WTC11 (cell line): Measurements from ENCODE around the gene SNX9. TPM values are rescaled to one million over a fixed set of nuclear protein-coding genes. Genes with fewer than 3 reads are reported as not detected.

Source experiments
- ATAC-seq: fragments of 200-7000 bp; cut with Tn5 transposase; 2 replicates; pipeline ENCODE4 v1.10.0; 2021; ENCODE audit warnings: mild to moderate bottlenecking, moderate library complexity
- CTCF ChIA-PET: fragments of 300-600 bp; sonication (Branson Sonifier 250); formaldehyde crosslinking; loops from one replicate; lab custom pipeline; 2021; ENCODE audit warnings: antibody characterized with exemption; lab: Charles Lee
- POLR2A ChIA-PET: fragments of 350-600 bp; sonication (Branson Sonifier 250); formaldehyde crosslinking; loops from one replicate; lab custom pipeline; 2021; ENCODE audit warnings: antibody characterized with exemption; lab: Charles Lee
- DNase-seq: peaks from one replicate; pipeline ENCODE4 v3.0.0; 2021; ENCODE audit warnings: low spot score
- H3K27ac Mint-ChIP-seq: 2 replicates; pipeline ENCODE4 v1.8.0; 2021; ENCODE audit warnings: mixed read lengths
- H3K27me3 Mint-ChIP-seq: 2 replicates; pipeline ENCODE4 v1.8.0; 2021; ENCODE audit warnings: low read depth, mild to moderate bottlenecking, moderate library complexity, mixed read lengths
- H3K36me3 Mint-ChIP-seq: 2 replicates; pipeline ENCODE4 v1.8.0; 2021; ENCODE audit warnings: mixed read lengths
- H3K4me1 Mint-ChIP-seq: 2 replicates; pipeline ENCODE4 v1.8.0; 2022; ENCODE audit warnings: mixed read lengths
- H3K4me3 Mint-ChIP-seq: 2 replicates; pipeline ENCODE4 v1.8.0; 2021; ENCODE audit warnings: mild to moderate bottlenecking, moderate library complexity, mixed read lengths
- H3K9me3 Mint-ChIP-seq: 2 replicates; pipeline ENCODE4 v1.8.0; 2021; ENCODE audit warnings: mixed read lengths
- ATF1 ChIP-seq: sonication (generic); formaldehyde crosslinking; IDR thresholded peaks from 2 replicates; pipeline ENCODE4 v1.8.1; 2023; ENCODE audit warnings: mild to moderate bottlenecking, moderate library complexity, missing genetic modification reagents
- CREM ChIP-seq: sonication (generic); formaldehyde crosslinking; IDR thresholded peaks from 2 replicates; pipeline ENCODE4 v1.8.1; 2022; ENCODE audit warnings: mild to moderate bottlenecking, missing genetic modification reagents, moderate library complexity
- ESRRA ChIP-seq: sonication (generic); formaldehyde crosslinking; IDR thresholded peaks from 2 replicates; pipeline ENCODE4 v1.8.1; 2022; ENCODE audit warnings: mild to moderate bottlenecking, missing genetic modification reagents, borderline replicate concordance
- ETV6 ChIP-seq: sonication (generic); formaldehyde crosslinking; IDR thresholded peaks from 2 replicates; pipeline ENCODE4 v1.8.1; 2022; ENCODE audit warnings: mild to moderate bottlenecking, missing genetic modification reagents
- FOXP1 ChIP-seq: sonication (generic); formaldehyde crosslinking; IDR thresholded peaks from 2 replicates; pipeline ENCODE4 v1.8.0; 2022; ENCODE audit warnings: missing genetic modification reagents, mild to moderate bottlenecking, moderate library complexity, borderline replicate concordance
- GTF2I ChIP-seq: fragments of 250-450 bp; sonication (Bioruptor Pico); conservative IDR thresholded peaks from 2 replicates; pipeline ENCODE4 v1.4.0; 2021; ENCODE audit warnings: mild to moderate bottlenecking
- MXD4 ChIP-seq: fragments of 250-450 bp; sonication (Bioruptor Pico); IDR thresholded peaks from 2 replicates; pipeline ENCODE4 v1.8.0; 2021; ENCODE audit warnings: mild to moderate bottlenecking, moderate library complexity, borderline replicate concordance
- MYBL2 ChIP-seq: sonication (generic); formaldehyde crosslinking; IDR thresholded peaks from 2 replicates; pipeline ENCODE4 v1.8.1; 2023; ENCODE audit warnings: mild to moderate bottlenecking, moderate library complexity, missing genetic modification reagents
- NR1H2 ChIP-seq: sonication (generic); formaldehyde crosslinking; IDR thresholded peaks from 2 replicates; pipeline ENCODE4 v1.9.0; 2021; ENCODE audit warnings: mild to moderate bottlenecking, moderate library complexity, missing genetic modification reagents
- PRRX2 ChIP-seq: fragments of 250-450 bp; sonication (Bioruptor Pico); IDR thresholded peaks from 2 replicates; pipeline ENCODE4 v1.8.0; 2021; ENCODE audit warnings: mild to moderate bottlenecking
- TEAD4 ChIP-seq: sonication (generic); formaldehyde crosslinking; IDR thresholded peaks from 2 replicates; pipeline ENCODE4 v1.8.0; 2022; ENCODE audit warnings: mild to moderate bottlenecking, missing genetic modification reagents
- ZNF219 ChIP-seq: sonication (generic); formaldehyde crosslinking; IDR thresholded peaks from 2 replicates; pipeline ENCODE4 v1.8.0; 2023; ENCODE audit warnings: missing genetic modification reagents, mild to moderate bottlenecking, borderline replicate concordance
- ZNF232 ChIP-seq: sonication (generic); formaldehyde crosslinking; IDR thresholded peaks from 2 replicates; pipeline ENCODE4 v1.8.0; 2022; ENCODE audit warnings: mild to moderate bottlenecking, missing genetic modification reagents
- ZNF317 ChIP-seq: sonication (generic); formaldehyde crosslinking; IDR thresholded peaks from 2 replicates; pipeline ENCODE4 v1.8.1; 2023; ENCODE audit warnings: low read depth, mild to moderate bottlenecking, moderate library complexity, missing genetic modification reagents, borderline replicate concordance
- total RNA-seq: library from RNA; stranded (reverse); gene quantifications from 3 replicates; pipeline ENCODE4 v1.2.3, GENCODE V29; 2021
- TF ChIP-seq, protein P1 (sequence below): sonication (generic); formaldehyde crosslinking; IDR thresholded peaks from 2 replicates; pipeline ENCODE4 v1.8.0; 2023; ENCODE audit warnings: missing genetic modification reagents, mild to moderate bottlenecking, borderline replicate concordance
- TF ChIP-seq, protein P2 (sequence below): sonication (generic); formaldehyde crosslinking; IDR thresholded peaks from 2 replicates; pipeline ENCODE4 v1.8.1; 2023; ENCODE audit warnings: mild to moderate bottlenecking, missing genetic modification reagents
- TF ChIP-seq, protein P3 (sequence below): sonication (generic); formaldehyde crosslinking; IDR thresholded peaks from 2 replicates; pipeline ENCODE4 v1.8.0; 2022; ENCODE audit warnings: mild to moderate bottlenecking, missing genetic modification reagents
- TF ChIP-seq, protein P4 (sequence below): fragments of 250-450 bp; sonication (Bioruptor Pico); IDR thresholded peaks from 2 replicates; pipeline ENCODE4 v1.9.0; 2021; ENCODE audit warnings: mild to moderate bottlenecking
- TF ChIP-seq, protein P5 (sequence below): sonication (generic); formaldehyde crosslinking; IDR thresholded peaks from 2 replicates; pipeline ENCODE4 v1.8.1; 2023; ENCODE audit warnings: mild to moderate bottlenecking, missing genetic modification reagents, moderate library complexity
- TF ChIP-seq, protein P6 (sequence below): sonication (generic); formaldehyde crosslinking; IDR thresholded peaks from 2 replicates; pipeline ENCODE4 v1.8.0; 2023; ENCODE audit warnings: missing genetic modification reagents

Gene SNX9
- total RNA-seq, 1 experiment from 2014 or later = 35.0 TPM

DNA sequence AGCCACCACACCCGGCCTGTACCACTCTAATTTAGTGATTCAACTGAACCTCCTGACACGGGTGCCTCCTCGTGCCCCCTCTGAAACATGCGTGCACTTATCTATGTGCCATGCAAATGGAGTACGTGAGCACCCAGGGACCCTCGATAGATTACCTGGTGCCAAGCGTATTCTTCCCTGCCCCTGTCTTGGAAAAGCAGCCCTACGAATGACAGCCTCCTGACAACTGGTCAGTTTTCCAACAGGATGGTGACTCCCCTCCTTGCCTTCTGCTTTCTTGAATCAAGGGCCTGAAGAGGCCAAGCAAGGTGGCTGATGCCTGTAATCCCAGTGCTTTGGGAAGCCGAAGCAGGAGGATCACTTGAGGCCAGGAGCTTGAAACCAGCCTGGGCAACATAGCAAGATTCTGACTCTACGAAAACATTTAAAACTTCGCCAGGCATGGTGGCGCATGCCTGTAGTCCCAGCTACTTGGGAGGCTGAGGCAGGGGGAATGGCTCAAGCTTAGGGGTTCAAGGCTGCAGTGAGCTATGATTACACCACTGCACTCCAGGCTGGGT is 133.2 kb downstream of the SNX9 start (continued):
- TF ChIP-seq, protein P1, sequence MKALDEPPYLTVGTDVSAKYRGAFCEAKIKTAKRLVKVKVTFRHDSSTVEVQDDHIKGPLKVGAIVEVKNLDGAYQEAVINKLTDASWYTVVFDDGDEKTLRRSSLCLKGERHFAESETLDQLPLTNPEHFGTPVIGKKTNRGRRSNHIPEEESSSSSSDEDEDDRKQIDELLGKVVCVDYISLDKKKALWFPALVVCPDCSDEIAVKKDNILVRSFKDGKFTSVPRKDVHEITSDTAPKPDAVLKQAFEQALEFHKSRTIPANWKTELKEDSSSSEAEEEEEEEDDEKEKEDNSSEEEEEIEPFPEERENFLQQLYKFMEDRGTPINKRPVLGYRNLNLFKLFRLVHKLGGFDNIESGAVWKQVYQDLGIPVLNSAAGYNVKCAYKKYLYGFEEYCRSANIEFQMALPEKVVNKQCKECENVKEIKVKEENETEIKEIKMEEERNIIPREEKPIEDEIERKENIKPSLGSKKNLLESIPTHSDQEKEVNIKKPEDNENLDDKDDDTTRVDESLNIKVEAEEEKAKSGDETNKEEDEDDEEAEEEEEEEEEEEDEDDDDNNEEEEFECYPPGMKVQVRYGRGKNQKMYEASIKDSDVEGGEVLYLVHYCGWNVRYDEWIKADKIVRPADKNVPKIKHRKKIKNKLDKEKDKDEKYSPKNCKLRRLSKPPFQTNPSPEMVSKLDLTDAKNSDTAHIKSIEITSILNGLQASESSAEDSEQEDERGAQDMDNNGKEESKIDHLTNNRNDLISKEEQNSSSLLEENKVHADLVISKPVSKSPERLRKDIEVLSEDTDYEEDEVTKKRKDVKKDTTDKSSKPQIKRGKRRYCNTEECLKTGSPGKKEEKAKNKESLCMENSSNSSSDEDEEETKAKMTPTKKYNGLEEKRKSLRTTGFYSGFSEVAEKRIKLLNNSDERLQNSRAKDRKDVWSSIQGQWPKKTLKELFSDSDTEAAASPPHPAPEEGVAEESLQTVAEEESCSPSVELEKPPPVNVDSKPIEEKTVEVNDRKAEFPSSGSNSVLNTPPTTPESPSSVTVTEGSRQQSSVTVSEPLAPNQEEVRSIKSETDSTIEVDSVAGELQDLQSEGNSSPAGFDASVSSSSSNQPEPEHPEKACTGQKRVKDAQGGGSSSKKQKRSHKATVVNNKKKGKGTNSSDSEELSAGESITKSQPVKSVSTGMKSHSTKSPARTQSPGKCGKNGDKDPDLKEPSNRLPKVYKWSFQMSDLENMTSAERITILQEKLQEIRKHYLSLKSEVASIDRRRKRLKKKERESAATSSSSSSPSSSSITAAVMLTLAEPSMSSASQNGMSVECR = no peak
- TF ChIP-seq TEAD4 (CRISPR knock-in tag) = no peak
- TF ChIP-seq MYBL2 (CRISPR knock-in tag) = no peak
- TF ChIP-seq MXD4 (CRISPR knock-in tag) = no peak
- TF ChIP-seq GTF2I = no peak
- TF ChIP-seq, protein P2, sequence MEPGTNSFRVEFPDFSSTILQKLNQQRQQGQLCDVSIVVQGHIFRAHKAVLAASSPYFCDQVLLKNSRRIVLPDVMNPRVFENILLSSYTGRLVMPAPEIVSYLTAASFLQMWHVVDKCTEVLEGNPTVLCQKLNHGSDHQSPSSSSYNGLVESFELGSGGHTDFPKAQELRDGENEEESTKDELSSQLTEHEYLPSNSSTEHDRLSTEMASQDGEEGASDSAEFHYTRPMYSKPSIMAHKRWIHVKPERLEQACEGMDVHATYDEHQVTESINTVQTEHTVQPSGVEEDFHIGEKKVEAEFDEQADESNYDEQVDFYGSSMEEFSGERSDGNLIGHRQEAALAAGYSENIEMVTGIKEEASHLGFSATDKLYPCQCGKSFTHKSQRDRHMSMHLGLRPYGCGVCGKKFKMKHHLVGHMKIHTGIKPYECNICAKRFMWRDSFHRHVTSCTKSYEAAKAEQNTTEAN = no peak
- TF ChIP-seq, protein P3, sequence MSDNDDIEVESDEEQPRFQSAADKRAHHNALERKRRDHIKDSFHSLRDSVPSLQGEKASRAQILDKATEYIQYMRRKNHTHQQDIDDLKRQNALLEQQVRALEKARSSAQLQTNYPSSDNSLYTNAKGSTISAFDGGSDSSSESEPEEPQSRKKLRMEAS = no peak
- no peak for TF ChIP-seq ZNF317 (CRISPR knock-in tag)
- no peak for TF ChIP-seq PRRX2 (CRISPR knock-in tag)
- no peak for TF ChIP-seq CREM (CRISPR knock-in tag)

DNA sequence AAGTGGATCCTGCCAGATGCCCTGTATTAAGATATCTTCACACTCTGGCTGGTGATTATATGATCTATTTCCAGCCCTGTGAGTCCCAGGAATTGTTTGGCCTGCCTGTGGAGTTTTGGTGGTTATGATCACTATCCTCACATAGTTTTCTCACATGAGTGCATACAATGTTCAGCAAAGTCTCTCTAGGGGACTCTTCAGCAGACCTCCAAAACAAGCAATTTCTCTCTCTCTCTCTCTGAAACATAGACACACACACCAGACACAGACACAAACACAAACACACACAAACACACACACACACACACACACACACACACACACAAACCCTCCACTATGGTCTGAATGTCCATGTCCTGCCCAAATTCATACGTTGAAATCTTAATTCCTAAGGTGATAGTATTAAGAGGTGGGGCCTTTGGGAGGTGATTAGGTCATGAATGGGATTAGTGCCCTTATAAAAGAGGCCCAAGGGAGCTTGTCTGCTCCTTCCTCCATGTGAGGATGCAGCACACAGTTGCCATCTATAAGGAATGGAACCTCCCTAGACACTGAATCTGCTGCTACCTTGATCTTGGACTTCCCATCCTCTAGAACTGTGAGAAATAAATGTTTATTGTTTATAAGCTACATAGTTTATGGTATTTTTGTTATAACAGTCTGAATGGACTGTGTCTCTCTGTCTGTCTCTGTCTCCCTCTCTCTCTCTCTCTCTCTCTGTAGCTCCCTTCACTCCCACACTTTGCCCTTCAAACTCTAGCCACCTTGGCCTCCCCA is 136.6 kb downstream of the SNX9 start:
- peaks cover 2% of the 10 kb centered on the region; the same call in 1 of the 2 replicates for H3K27me3 Mint-ChIP-seq
- H3K4me1 Mint-ChIP-seq = peaks cover 24% of the 10 kb centered on the region
- ATAC-seq = no peak
- CTCF ChIA-PET = no interaction called here
- peaks cover 27% of the 10 kb centered on the region for H3K9me3 Mint-ChIP-seq
- TF ChIP-seq, protein P4, sequence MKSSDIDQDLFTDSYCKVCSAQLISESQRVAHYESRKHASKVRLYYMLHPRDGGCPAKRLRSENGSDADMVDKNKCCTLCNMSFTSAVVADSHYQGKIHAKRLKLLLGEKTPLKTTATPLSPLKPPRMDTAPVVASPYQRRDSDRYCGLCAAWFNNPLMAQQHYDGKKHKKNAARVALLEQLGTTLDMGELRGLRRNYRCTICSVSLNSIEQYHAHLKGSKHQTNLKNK (CRISPR knock-in tag) = no peak
- no peak for TF ChIP-seq ZNF219
- TF ChIP-seq, protein P5, sequence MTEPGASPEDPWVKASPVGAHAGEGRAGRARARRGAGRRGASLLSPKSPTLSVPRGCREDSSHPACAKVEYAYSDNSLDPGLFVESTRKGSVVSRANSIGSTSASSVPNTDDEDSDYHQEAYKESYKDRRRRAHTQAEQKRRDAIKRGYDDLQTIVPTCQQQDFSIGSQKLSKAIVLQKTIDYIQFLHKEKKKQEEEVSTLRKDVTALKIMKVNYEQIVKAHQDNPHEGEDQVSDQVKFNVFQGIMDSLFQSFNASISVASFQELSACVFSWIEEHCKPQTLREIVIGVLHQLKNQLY (CRISPR knock-in tag) = no peak
- TF ChIP-seq, all 79 proteins: peak for 0
- POLR2A ChIA-PET = no interaction called here
- Mint-ChIP-seq H3K27ac (no peak overlapping the region), H3K36me3 (peaks cover 29% of the 10 kb centered on the region), H3K4me3 (no peak overlapping the region)
- DNase-seq = no peak

DNA sequence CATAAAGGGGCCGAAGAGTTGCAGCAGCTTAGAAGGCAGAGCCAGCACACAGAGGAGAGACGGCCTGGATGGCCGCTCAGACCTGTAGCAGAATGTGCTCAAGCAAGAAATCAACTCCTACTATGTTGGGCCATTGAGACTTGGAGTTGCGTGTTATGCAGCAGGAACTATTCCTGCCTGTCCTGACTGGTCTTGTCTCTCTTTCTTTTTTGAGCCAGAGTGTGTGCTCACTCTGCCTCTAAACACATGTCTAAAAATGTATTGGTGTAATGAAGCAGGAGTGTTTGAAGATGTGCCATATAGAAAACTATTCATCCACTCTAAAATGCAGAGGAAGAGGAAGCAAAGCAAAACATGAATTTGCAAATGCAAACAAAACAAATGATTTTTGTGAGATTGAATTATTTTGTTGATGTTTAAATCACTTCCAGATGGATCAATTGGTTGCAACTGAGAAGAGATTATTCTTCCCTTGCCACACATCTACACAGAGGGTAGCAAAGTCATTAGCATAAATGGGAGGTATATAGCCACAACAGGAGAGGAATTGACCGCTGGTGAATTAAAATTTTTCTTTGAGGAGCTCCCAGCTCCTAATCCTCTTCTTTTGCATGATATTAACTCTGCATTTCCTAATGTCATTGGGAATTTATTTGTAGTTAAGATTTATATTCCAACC is 138.2 kb downstream of the SNX9 start:
- ChIA-PET CTCF (no interaction called here), POLR2A (no interaction called here)
- H3K4me1 Mint-ChIP-seq = peaks cover 20% of the 10 kb centered on the region
- H3K36me3 Mint-ChIP-seq = peaks cover 29% of the 10 kb centered on the region
- ATAC-seq (no peak), DNase-seq (no peak)
- H3K4me3 Mint-ChIP-seq = no peak overlapping the region
- peaks cover 30% of the 10 kb centered on the region for H3K9me3 Mint-ChIP-seq
- H3K27ac Mint-ChIP-seq = 0 out of 2 replicates have a peak overlapping the region, but pooled peaks have one; percentile 38
- H3K27me3 Mint-ChIP-seq = peaks cover 2% of the 10 kb centered on the region; the same call in 1 of the 2 replicates
- TF ChIP-seq ETV6 (CRISPR knock-in tag) (no peak), ESRRA (CRISPR knock-in tag) (no peak), FOXP1 (CRISPR knock-in tag) (no peak), ZNF232 (CRISPR knock-in tag) (no peak), ATF1 (CRISPR knock-in tag) (no peak), NR1H2 (no peak)
- TF ChIP-seq, protein P6, sequence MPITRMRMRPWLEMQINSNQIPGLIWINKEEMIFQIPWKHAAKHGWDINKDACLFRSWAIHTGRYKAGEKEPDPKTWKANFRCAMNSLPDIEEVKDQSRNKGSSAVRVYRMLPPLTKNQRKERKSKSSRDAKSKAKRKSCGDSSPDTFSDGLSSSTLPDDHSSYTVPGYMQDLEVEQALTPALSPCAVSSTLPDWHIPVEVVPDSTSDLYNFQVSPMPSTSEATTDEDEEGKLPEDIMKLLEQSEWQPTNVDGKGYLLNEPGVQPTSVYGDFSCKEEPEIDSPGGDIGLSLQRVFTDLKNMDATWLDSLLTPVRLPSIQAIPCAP (CRISPR knock-in tag) = no peak
- TF ChIP-seq, protein P5 (CRISPR knock-in tag) = no peak
